ENCODE results near the gene SYTL2. TPM values are rescaled to one million over a fixed set of nuclear protein-coding genes. Genes with fewer than 3 reads are reported as not detected.
"Not testable (repeated sequence)": the region's sequence is repeated elsewhere in the genome, so short reads cannot be mapped to it uniquely, and the experiment has no call there.

SYTL2 gene
- total and polyA plus RNA-seq, 4 donors, result 2.6 to 27.4 (median 4.4) TPM

DNA sequence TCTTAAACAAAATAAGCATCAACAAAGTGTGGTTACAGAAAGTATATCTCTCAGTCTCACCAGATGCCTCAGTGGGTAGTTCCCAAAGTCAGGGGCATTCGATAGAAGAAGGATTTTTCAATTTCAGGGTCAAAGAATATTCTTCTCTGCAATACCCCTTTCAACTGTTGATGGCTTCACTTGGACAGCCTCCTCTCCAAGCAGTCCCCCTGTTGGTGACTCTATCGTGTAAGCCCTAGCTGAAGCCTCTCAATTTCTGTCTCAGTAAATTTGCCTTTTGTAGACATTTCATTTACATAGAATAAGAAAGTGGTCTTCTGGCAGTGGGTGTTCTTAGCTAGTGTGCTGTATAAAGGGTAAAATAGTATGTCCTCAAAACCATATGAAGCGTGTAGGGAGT, 33.0 kb upstream of the SYTL2 start:
- TF ChIP-seq SP1 (IDR thresholded peaks at IDR 0.05) (no peak), JUND (IDR thresholded peaks at IDR 0.05) (no peak), HNF4G (IDR thresholded peaks at IDR 0.05) (no peak), GABPA (IDR thresholded peaks at IDR 0.05 in 1 of 2, conservative IDR thresholded peaks at IDR 0.05 in 1 of 2) (no peak), EGR1 (IDR thresholded peaks at IDR 0.05; ENCODE audit: low read depth in 2 of 2) (no peak), FOXA2 (IDR thresholded peaks at IDR 0.05) (no peak)
- TF ChIP-seq, protein P1, sequence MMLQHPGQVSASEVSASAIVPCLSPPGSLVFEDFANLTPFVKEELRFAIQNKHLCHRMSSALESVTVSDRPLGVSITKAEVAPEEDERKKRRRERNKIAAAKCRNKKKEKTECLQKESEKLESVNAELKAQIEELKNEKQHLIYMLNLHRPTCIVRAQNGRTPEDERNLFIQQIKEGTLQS (IDR thresholded peaks at IDR 0.05), result no peak
- H3K36me3 ChIP-seq (ENCODE audit: control insufficient read depth in 4 of 4, insufficient read depth in 3 of 4, low read depth in 1 of 4, low read length in 3 of 4), result peaks cover 0 to 1% (median 0%) of the 10 kb centered on the region in 4 donors
- H3K27me3 ChIP-seq (ENCODE audit: control insufficient read depth in 4 of 4, insufficient read depth in 4 of 4, low read length in 3 of 4), result no peaks in the 10 kb centered on the region
- 78% methylated on average over 3 of the region's 3 CpGs for WGBS
- DNase-seq (ENCODE audit: low spot score), result no peak
- no peak overlapping the region for H3K27ac ChIP-seq (ENCODE audit: low read depth in 1 of 2, low read length in 2 of 2)
- no peaks in the 10 kb centered on the region for H3K4me1 ChIP-seq (ENCODE audit: control insufficient read depth in 4 of 4, insufficient read depth in 4 of 4, low read length in 3 of 4)
- H3K4me3 ChIP-seq (ENCODE audit: low read depth in 1 of 3, low read length in 3 of 3), result no peak overlapping the region
- H3K9ac ChIP-seq (ENCODE audit: low read depth in 1 of 2, low read length in 2 of 2), result no peak overlapping the region
- H3K9me3 ChIP-seq (ENCODE audit: control insufficient read depth in 4 of 4, low read length in 3 of 4), result no peaks in the 10 kb centered on the region

- not testable (repeated sequence) for H3K27ac ChIP-seq (ENCODE audit: low read depth in 1 of 2, low read length in 2 of 2); H3K4me1 ChIP-seq (ENCODE audit: control insufficient read depth in 4 of 4, insufficient read depth in 4 of 4, low read length in 3 of 4); DNase-seq (ENCODE audit: low spot score); H3K9ac ChIP-seq (ENCODE audit: low read depth in 1 of 2, low read length in 2 of 2); H3K9me3 ChIP-seq (ENCODE audit: control insufficient read depth in 4 of 4, low read length in 3 of 4); H3K4me3 ChIP-seq (ENCODE audit: low read depth in 1 of 3, low read length in 3 of 3); H3K36me3 ChIP-seq (ENCODE audit: control insufficient read depth in 4 of 4, insufficient read depth in 3 of 4, low read depth in 1 of 4, low read length in 3 of 4); H3K27me3 ChIP-seq (ENCODE audit: control insufficient read depth in 4 of 4, insufficient read depth in 4 of 4, low read length in 3 of 4)
Measured at GRCh38 chr11:85840932-85841331, 30.0 kb upstream of the SYTL2 start.

- Histone ChIP-seq H3K4me3 (ENCODE audit: low read depth in 1 of 3, low read length in 3 of 3) (no peak overlapping the region), H3K27me3 (ENCODE audit: control insufficient read depth in 4 of 4, insufficient read depth in 4 of 4, low read length in 3 of 4) (no peaks in the 10 kb centered on the region), H3K27ac (ENCODE audit: low read depth in 1 of 2, low read length in 2 of 2) (no peak overlapping the region), H3K9me3 (ENCODE audit: control insufficient read depth in 4 of 4, low read length in 3 of 4) (peaks cover 0 to 3% (median 0%) of the 10 kb centered on the region in 4 donors), H3K36me3 (ENCODE audit: control insufficient read depth in 4 of 4, insufficient read depth in 3 of 4, low read depth in 1 of 4, low read length in 3 of 4) (no peaks in the 10 kb centered on the region), H3K4me1 (ENCODE audit: control insufficient read depth in 4 of 4, insufficient read depth in 4 of 4, low read length in 3 of 4) (peaks cover 0 to 8% (median 2%) of the 10 kb centered on the region in 4 donors), H3K9ac (ENCODE audit: low read depth in 1 of 2, low read length in 2 of 2) (no peak overlapping the region)
- TF ChIP-seq EGR1 (IDR thresholded peaks at IDR 0.05; ENCODE audit: low read depth in 2 of 2) (no peak), YY1 (IDR thresholded peaks at IDR 0.05) (no peak), TAF1 (conservative IDR thresholded peaks at IDR 0.05) (no peak), FOXA1 (IDR thresholded peaks at IDR 0.05) (no peak), GABPA (IDR thresholded peaks at IDR 0.05 in 1 of 2, conservative IDR thresholded peaks at IDR 0.05 in 1 of 2) (no peak), FOXA2 (IDR thresholded peaks at IDR 0.05) (no peak), REST (IDR thresholded peaks at IDR 0.05) (no peak), RAD21 (IDR thresholded peaks at IDR 0.05) (no peak), RXRA (IDR thresholded peaks at IDR 0.05) (no peak), CTCF (IDR thresholded peaks at IDR 0.05; ENCODE audit: low read depth, low read length, missing input control) (no peak), JUND (IDR thresholded peaks at IDR 0.05) (no peak), NR2F2 (IDR thresholded peaks at IDR 0.05) (no peak), HNF4G (IDR thresholded peaks at IDR 0.05) (no peak), HNF4A (conservative IDR thresholded peaks at IDR 0.05) (no peak)
- TF ChIP-seq, protein P2, sequence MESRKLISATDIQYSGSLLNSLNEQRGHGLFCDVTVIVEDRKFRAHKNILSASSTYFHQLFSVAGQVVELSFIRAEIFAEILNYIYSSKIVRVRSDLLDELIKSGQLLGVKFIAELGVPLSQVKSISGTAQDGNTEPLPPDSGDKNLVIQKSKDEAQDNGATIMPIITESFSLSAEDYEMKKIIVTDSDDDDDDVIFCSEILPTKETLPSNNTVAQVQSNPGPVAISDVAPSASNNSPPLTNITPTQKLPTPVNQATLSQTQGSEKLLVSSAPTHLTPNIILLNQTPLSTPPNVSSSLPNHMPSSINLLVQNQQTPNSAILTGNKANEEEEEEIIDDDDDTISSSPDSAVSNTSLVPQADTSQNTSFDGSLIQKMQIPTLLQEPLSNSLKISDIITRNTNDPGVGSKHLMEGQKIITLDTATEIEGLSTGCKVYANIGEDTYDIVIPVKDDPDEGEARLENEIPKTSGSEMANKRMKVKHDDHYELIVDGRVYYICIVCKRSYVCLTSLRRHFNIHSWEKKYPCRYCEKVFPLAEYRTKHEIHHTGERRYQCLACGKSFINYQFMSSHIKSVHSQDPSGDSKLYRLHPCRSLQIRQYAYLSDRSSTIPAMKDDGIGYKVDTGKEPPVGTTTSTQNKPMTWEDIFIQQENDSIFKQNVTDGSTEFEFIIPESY (IDR thresholded peaks at IDR 0.05), result no peak
- TF ChIP-seq, protein P1 (IDR thresholded peaks at IDR 0.05), result no peak
- TF ChIP-seq, protein P3, sequence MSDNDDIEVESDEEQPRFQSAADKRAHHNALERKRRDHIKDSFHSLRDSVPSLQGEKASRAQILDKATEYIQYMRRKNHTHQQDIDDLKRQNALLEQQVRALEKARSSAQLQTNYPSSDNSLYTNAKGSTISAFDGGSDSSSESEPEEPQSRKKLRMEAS (IDR thresholded peaks at IDR 0.05), result no peak
- no peak for DNase-seq (ENCODE audit: low spot score)
- 71% methylated on average over 3 of the region's 3 CpGs for WGBS
Measured at GRCh38 chr11:85835729-85836128, 24.8 kb upstream of the SYTL2 start.

Data from liver (tissue), 9 donors.